HTR-8/SVneo (cell line): ENCODE results near the gene ATXN2.
"Not testable (repeated sequence)": the region's sequence is repeated elsewhere in the genome, so short reads cannot be mapped to it uniquely, and the experiment has no call there.

Experiments used
- DNase-seq: peaks from one replicate; pipeline ENCODE4 v3.0.0; 2011; ENCODE audit warnings: low spot score, mixed read lengths; ENCODE audit not compliant: insufficient read length
- FAIRE-seq: peaks from 2 replicates; lab custom pipeline; 2011; peaks lifted over from hg19 to GRCh38; lab: Jason Lieb, UNC

The ATXN2 gene

GRCh38 chr12:111598637-111599452 lies at the start of gene ATXN2:
ATXN2 (minus strand) TSS chr12:111599315; CDS start chr12:111599034, 281 bp downstream.
- FAIRE-seq (no peak), DNase-seq (peak; percentile 70)

GRCh38 chr12:111645433-111645832 lies 46.3 kb upstream of the ATXN2 start:
- DNase-seq = peak; percentile 45
- no peak for FAIRE-seq

GRCh38 chr12:111643427-111643826 lies 44.3 kb upstream of the ATXN2 start:
- DNase-seq (no peak), FAIRE-seq (no peak)

GRCh38 chr12:111642681-111643426 lies 43.7 kb upstream of the ATXN2 start:
- DNase-seq = no peak
- FAIRE-seq = no peak

- FAIRE-seq = no peak
- no peak for DNase-seq
These were observed 41.4 kb upstream of the ATXN2 start for GRCh38 chr12:111640506-111640905.

GRCh38 chr12:111638556-111638955 lies 39.4 kb upstream of the ATXN2 start:
- DNase-seq = no peak

GRCh38 chr12:111636209-111636945 lies 37.3 kb upstream of the ATXN2 start:
- FAIRE-seq = no peak
- DNase-seq = no peak

More at GRCh38 chr12:111638556-111638955, 39.4 kb upstream of the ATXN2 start:
- FAIRE-seq = no peak

- no peak for FAIRE-seq
These were observed 36.4 kb upstream of the ATXN2 start for GRCh38 chr12:111635524-111635923.

GRCh38 chr12:111628505-111629260 lies 29.6 kb upstream of the ATXN2 start:
- DNase-seq (no peak), FAIRE-seq (no peak)

More at GRCh38 chr12:111635524-111635923, 36.4 kb upstream of the ATXN2 start:
- DNase-seq = no peak

GRCh38 chr12:111626230-111626629 lies 27.1 kb upstream of the ATXN2 start:
- DNase-seq (no peak), FAIRE-seq (no peak)

GRCh38 chr12:111624540-111624939 lies 25.4 kb upstream of the ATXN2 start:
- FAIRE-seq = no peak
- DNase-seq = no peak

GRCh38 chr12:111617841-111618240 lies 18.7 kb upstream of the ATXN2 start:
- DNase-seq, FAIRE-seq: not testable (repeated sequence)

GRCh38 chr12:111616177-111616623 lies 17.1 kb upstream of the ATXN2 start:
- no peak for FAIRE-seq

GRCh38 chr12:111607239-111607638 lies 8.1 kb upstream of the ATXN2 start:
- no peak for DNase-seq
- FAIRE-seq = no peak

More at GRCh38 chr12:111616177-111616623, 17.1 kb upstream of the ATXN2 start:
- DNase-seq = no peak

GRCh38 chr12:111606767-111607230 lies 7.7 kb upstream of the ATXN2 start:
- FAIRE-seq (no peak), DNase-seq (no peak)

- DNase-seq (no peak), FAIRE-seq (no peak)
These were observed 7.0 kb upstream of the ATXN2 start for GRCh38 chr12:111605911-111606766.

GRCh38 chr12:111602857-111603256 lies 3.7 kb upstream of the ATXN2 start:
- FAIRE-seq, DNase-seq: not testable (repeated sequence)

- FAIRE-seq (no peak), DNase-seq (no peak)
These were observed 3.2 kb upstream of the ATXN2 start for GRCh38 chr12:111602348-111602747.

GRCh38 chr12:111600986-111601385 lies 1.9 kb upstream of the ATXN2 start:
- DNase-seq, FAIRE-seq: not testable (repeated sequence)
